Upper lobe of left lung (tissue), 4 donors: ENCODE measurements around the gene TAS1R1.

Source experiments
- EP300 ChIP-seq, 4 donors: sonication (generic); formaldehyde crosslinking; IDR thresholded peaks; one replicate each; pipeline ENCODE4 v1.5.1; 2017; ENCODE audit warnings: antibody characterized with exemption in 4 of 4, control low read depth in 2 of 4
- POLR2A ChIP-seq, 4 donors: fragments of 450-650 bp; IDR thresholded peaks; one replicate each; pipeline ENCODE4 v1.5.1; 2016 to 2017; ENCODE audit warnings: antibody characterized with exemption in 4 of 4, mild to moderate bottlenecking in 2 of 4
- POLR2AphosphoS5 ChIP-seq, 2 donors: sonication (generic); formaldehyde crosslinking; IDR thresholded peaks; one replicate each; pipeline ENCODE4 v1.5.1; 2017; ENCODE audit warnings: antibody characterized with exemption in 2 of 2
- TF ChIP-seq, protein P1 (sequence below), 6 experiments: fragments of 450-650 bp in 4 of 6; fragments of 200-600 bp in 2 of 6; sonication (generic) in 2 of 6; IDR thresholded peaks; one replicate each; pipeline ENCODE4 v1.5.1; 2016 to 2019; ENCODE audit warnings: antibody characterized with exemption in 6 of 6

- TF ChIP-seq, protein P1, sequence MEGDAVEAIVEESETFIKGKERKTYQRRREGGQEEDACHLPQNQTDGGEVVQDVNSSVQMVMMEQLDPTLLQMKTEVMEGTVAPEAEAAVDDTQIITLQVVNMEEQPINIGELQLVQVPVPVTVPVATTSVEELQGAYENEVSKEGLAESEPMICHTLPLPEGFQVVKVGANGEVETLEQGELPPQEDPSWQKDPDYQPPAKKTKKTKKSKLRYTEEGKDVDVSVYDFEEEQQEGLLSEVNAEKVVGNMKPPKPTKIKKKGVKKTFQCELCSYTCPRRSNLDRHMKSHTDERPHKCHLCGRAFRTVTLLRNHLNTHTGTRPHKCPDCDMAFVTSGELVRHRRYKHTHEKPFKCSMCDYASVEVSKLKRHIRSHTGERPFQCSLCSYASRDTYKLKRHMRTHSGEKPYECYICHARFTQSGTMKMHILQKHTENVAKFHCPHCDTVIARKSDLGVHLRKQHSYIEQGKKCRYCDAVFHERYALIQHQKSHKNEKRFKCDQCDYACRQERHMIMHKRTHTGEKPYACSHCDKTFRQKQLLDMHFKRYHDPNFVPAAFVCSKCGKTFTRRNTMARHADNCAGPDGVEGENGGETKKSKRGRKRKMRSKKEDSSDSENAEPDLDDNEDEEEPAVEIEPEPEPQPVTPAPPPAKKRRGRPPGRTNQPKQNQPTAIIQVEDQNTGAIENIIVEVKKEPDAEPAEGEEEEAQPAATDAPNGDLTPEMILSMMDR (IDR thresholded peaks at IDR 0.05): no peak
- TF ChIP-seq POLR2AphosphoS5 (IDR thresholded peaks at IDR 0.05) (no peak), POLR2A (IDR thresholded peaks at IDR 0.05) (no peak), EP300 (IDR thresholded peaks at IDR 0.05) (no peak)
Measured at GRCh38 chr1:6560267-6560666, 5.2 kb downstream of the TAS1R1 start.
